HL-60 (cell line): Measurements from ENCODE around the gene SOCS7.

Source experiments
- GABPA ChIP-seq: IDR thresholded peaks from 2 replicates; pipeline ENCODE4 v1.6.1; 2012; ENCODE audit warnings: low read depth
- POLR2AphosphoS5 ChIP-seq: IDR thresholded peaks from 2 replicates; pipeline ENCODE4 v1.6.1; 2012; ENCODE audit warnings: low read depth
- TF ChIP-seq, protein P1 (sequence below): IDR thresholded peaks from one replicate; pipeline ENCODE4 v1.5.1; 2011; ENCODE audit warnings: low read length, control low read depth, inconsistent platforms; ENCODE audit not compliant: insufficient read depth

DNA sequence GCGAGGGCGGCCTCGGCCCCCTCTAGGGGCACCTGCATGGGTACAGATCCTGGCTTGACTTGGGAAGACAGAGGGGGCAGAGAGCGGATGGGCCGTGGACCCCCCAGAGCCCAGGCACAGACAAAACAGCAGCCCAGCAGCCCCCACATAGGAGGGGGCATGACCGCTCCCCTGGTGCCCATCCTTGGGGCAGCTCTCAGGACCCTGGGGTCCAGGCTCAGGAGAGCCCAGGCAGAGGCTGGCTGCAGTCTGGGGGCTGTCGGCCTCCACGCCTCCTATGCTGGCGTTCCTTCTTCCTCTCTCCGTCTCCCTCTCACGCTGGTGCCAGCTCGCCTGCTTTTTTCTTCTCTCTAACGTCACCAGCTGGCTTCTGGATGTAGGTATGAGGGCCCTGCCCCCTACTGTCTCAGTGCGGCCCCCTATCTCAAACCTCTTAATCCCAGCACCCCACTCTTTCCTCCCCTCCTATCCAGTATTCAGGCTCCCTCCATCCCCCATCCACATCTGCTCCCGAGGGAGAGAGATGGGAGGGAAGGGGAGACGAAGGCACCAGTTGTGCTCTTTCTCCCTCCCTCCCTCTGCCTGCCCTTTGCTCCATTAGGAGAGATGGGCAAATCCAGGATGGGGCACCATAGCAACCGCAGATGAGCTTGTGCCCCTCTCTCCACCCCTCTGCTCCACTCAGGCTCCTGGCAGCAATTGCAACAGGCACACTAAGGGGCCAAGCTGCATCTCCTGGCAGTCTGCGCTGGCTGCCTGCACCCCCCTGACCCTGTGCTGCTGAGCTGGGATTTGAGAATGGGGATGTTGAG lies 7.8 kb upstream of the SOCS7 start, which contains the start of gene GPR179:
- TF ChIP-seq, protein P1, sequence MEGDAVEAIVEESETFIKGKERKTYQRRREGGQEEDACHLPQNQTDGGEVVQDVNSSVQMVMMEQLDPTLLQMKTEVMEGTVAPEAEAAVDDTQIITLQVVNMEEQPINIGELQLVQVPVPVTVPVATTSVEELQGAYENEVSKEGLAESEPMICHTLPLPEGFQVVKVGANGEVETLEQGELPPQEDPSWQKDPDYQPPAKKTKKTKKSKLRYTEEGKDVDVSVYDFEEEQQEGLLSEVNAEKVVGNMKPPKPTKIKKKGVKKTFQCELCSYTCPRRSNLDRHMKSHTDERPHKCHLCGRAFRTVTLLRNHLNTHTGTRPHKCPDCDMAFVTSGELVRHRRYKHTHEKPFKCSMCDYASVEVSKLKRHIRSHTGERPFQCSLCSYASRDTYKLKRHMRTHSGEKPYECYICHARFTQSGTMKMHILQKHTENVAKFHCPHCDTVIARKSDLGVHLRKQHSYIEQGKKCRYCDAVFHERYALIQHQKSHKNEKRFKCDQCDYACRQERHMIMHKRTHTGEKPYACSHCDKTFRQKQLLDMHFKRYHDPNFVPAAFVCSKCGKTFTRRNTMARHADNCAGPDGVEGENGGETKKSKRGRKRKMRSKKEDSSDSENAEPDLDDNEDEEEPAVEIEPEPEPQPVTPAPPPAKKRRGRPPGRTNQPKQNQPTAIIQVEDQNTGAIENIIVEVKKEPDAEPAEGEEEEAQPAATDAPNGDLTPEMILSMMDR = no peak
- TF ChIP-seq POLR2AphosphoS5 = no peak
- no peak for TF ChIP-seq GABPA
